Measurements from ENCODE around the gene TNFSF12.

Gene TNFSF12

DNA sequence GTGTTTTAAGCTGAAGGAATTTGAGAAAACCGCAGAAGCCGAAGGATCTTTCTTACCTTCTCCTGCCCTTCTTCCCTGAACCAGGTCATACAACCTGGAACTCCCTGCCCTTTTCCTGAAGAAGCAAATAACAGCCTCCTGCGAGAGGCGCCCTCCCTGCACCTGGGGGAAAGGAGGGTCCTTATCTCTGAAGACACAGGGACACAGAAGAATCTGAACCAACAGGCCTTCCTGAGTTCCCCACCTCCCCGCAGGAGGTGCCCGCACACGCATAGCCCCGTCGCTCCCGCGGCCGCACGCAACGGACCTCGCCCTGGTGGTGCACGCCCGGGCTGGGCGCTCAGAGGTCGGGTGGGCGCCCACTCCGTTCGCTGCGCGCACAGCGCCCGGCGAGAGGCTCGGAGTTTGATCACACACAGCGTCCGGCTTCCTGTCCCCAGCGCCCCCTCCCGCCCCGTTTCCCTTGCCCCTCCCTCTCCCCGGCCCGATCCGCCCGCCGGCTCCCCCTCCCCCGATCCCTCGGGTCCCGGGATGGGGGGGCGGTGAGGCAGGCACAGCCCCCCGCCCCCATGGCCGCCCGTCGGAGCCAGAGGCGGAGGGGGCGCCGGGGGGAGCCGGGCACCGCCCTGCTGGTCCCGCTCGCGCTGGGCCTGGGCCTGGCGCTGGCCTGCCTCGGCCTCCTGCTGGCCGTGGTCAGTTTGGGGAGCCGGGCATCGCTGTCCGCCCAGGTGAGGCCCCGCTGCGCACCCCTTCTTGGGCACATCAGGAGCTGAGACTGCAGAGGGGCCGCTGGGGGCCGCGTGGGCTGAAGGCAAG lies at the start of gene TNFSF12:
TNFSF12 (plus strand) TSS at position 474 of the 816 bp plus-strand sequence; CDS start at position 570, 96 bp downstream.
- no peak for DNase-seq (ENCODE audit: low spot score)

DNA sequence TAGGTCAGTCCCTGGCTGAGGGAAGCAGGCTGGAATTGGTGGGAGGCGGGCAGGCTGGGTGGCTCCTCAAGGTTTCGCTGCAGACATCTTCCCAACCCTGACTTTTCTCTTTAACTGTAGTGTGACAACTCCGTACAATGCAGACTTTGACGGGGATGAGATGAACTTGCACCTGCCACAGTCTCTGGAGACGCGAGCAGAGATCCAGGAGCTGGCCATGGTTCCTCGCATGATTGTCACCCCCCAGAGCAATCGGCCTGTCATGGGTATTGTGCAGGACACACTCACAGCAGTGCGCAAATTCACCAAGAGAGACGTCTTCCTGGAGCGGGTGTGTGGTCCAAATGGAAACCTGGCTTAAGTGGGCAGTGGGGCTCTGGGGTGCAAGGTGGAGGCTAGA lies 49.7 kb upstream of the TNFSF12 start:
- DNase-seq (ENCODE audit: low spot score), result no peak

DNA sequence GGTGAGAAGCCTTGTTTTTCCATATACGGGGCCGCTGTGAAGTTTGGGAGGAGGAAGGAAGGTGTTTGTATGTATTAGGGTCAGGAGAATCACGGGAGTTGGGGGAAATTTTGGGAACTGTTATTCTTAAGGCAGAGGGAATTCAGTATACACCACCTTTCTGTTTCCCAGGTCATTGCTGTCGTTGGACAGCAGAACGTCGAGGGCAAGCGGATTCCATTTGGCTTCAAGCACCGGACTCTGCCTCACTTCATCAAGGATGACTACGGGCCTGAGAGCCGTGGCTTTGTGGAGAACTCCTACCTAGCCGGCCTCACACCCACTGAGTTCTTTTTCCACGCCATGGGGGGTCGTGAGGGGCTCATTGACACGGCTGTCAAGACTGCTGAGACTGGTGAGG lies 47.1 kb upstream of the TNFSF12 start:
- no peak for DNase-seq (ENCODE audit: low spot score)

- no peak for DNase-seq (ENCODE audit: low spot score)
These were observed 46.5 kb upstream of the TNFSF12 start for GRCh38 chr17:7502171-7502847.

- no peak for DNase-seq (ENCODE audit: low spot score)
These were observed 45.9 kb upstream of the TNFSF12 start for GRCh38 chr17:7502987-7503386.

GRCh38 chr17:7503521-7503920 lies 45.3 kb upstream of the TNFSF12 start:
- no peak for DNase-seq (ENCODE audit: low spot score)

DNA sequence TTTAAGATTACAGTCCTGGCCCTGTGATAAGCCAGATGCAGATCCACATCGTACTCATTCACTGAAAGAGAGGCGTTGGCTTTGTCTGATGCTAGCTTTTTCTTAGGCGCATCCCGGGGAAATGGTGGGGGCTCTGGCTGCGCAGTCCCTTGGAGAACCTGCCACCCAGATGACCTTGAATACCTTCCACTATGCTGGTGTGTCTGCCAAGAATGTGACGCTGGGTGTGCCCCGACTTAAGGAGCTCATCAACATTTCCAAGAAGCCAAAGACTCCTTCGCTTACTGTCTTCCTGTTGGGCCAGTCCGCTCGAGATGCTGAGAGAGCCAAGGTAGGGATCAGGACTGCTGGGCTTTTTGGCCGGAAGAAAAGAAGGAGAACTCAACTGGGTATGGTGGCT lies 40.7 kb upstream of the TNFSF12 start:
- no peak for DNase-seq (ENCODE audit: low spot score)

DNA sequence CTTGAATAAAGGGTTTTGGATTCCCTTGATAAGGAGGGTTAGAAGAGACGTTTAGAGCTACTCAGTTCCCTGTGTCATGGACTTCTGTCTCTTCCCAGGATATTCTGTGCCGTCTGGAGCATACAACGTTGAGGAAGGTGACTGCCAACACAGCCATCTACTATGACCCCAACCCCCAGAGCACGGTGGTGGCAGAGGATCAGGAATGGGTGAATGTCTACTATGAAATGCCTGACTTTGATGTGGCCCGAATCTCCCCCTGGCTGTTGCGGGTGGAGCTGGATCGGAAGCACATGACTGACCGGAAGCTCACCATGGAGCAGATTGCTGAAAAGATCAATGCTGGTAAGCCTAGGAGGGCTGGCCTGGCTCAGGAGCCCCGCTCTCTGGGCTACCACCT lies 40.0 kb upstream of the TNFSF12 start:
- DNase-seq (ENCODE audit: low spot score), result no peak

DNA sequence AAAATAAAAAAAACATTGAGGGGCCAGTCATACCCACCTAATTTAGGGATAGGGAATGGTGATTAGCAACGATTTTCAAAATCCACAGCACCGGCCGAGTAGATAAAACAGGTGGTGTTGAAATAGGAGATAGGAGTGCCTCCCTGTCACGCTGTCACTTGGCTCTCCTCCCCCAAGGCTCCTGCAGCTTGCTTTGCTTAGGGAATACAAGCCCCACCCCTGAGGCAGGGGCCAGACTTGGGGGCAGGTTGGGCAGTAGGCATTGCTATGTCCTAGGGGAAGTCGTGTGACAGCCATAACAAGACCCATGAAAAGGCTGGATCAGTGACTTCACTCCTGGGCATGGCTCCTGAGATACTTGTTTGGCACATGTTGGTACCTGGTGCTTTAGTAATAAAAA lies 38.9 kb upstream of the TNFSF12 start:
- no peak for DNase-seq (ENCODE audit: low spot score)

DNA sequence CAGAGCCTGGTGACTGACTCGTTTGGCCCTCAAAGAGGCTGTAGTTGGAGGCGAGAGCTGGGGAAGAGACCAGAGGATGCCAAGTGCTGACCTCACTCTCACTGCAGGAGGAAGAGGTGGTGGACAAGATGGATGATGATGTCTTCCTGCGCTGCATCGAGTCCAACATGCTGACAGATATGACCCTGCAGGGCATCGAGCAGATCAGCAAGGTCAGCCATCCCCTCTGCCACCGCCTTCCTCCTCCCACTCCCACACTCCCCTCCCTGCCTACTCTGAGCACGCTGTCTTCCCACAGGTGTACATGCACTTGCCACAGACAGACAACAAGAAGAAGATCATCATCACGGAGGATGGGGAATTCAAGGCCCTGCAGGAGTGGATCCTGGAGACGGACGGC lies 37.8 kb upstream of the TNFSF12 start:
- no peak for DNase-seq (ENCODE audit: low spot score)

DNA sequence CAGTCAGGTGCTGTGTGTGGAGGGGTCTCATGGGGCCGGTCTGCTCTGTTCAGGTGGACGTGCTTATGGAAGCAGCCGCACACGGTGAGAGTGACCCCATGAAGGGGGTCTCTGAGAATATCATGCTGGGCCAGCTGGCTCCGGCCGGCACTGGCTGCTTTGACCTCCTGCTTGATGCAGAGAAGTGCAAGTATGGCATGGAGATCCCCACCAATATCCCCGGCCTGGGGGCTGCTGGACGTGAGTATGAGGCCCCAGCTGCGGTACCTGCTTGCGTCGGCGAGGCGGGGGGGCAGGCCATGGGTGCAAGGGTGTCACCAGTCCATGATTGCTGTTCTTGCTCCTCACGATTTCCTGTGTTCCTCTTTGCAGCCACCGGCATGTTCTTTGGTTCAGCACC lies 36.8 kb upstream of the TNFSF12 start:
- no peak for DNase-seq (ENCODE audit: low spot score)

GRCh38 chr17:7512824-7513540 lies 35.9 kb upstream of the TNFSF12 start:
- DNase-seq (ENCODE audit: low spot score), result no peak

DNA sequence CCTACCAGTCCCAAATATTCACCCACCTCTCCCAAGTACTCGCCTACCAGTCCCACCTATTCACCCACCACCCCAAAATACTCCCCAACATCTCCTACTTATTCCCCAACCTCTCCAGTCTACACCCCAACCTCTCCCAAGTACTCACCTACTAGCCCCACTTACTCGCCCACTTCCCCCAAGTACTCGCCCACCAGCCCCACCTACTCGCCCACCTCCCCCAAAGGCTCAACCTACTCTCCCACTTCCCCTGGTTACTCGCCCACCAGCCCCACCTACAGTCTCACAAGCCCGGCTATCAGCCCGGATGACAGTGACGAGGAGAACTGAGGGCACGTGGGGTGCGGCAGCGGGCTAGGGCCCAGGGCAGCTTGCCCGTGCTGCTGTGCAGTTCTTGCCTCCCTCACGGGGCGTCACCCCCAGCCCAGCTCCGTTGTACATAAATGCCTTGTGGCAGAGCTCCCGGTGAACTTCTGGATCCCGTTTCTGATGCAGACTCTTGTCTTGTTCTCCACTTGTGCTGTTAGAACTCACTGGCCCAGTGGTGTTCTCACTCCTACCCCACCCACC lies 34.9 kb upstream of the TNFSF12 start:
- no peak for DNase-seq (ENCODE audit: low spot score)

DNA sequence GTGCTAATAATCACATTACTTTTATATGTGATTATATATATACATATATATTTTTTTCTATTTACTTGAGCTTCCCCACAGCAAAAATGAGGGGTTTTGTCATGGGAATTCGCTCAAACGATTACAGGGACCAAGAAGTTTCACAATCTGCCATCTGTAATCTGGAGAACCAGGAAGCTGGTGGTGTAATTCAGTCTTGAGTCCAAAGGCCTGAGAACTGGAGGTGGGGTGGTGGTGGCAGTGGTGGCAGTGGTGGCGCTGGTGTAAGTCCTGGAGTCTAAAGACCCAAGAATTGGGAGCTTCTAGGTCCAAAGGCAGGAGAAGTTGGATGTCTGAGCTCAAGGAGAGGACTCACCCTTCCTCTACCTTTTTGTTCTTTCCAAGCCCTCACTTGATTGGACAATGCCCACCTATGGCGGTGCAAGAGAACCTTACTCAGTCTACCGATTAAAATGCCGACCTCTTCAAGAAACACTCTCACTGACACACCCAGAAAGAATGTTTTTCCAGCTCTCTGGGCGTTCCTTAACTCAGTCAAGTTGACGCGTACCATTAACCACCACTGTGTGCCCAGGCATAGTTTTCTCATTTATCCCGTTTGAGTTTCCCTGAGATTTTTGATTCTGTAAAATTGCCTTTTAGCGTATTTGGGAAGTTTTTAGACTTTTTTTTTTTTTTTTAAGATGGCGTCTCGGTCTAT lies 32.8 kb upstream of the TNFSF12 start:
- no peak for DNase-seq (ENCODE audit: low spot score)

- no peak for DNase-seq (ENCODE audit: low spot score)
These were observed 25.8 kb upstream of the TNFSF12 start for GRCh38 chr17:7523033-7523432.

DNA sequence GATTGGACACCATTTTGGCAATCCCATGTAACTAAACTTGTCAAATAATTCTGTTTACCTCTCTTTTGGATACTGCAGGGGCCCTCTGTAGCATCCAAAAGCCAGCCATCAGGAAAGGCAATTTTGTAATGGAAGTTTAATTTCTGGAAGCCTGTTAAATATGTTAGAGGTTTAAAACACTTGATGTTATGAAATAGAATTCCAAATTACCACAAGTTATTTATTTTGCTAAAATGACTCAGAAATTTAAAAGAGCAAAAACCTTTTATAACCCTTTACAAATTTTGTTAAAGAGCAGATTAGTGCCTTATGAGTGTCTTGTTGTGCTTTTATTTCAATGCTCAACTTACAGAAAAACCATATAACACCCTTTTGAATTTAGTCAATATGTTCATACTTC lies 20.0 kb upstream of the TNFSF12 start:
- DNase-seq (ENCODE audit: low spot score), result no peak

DNA sequence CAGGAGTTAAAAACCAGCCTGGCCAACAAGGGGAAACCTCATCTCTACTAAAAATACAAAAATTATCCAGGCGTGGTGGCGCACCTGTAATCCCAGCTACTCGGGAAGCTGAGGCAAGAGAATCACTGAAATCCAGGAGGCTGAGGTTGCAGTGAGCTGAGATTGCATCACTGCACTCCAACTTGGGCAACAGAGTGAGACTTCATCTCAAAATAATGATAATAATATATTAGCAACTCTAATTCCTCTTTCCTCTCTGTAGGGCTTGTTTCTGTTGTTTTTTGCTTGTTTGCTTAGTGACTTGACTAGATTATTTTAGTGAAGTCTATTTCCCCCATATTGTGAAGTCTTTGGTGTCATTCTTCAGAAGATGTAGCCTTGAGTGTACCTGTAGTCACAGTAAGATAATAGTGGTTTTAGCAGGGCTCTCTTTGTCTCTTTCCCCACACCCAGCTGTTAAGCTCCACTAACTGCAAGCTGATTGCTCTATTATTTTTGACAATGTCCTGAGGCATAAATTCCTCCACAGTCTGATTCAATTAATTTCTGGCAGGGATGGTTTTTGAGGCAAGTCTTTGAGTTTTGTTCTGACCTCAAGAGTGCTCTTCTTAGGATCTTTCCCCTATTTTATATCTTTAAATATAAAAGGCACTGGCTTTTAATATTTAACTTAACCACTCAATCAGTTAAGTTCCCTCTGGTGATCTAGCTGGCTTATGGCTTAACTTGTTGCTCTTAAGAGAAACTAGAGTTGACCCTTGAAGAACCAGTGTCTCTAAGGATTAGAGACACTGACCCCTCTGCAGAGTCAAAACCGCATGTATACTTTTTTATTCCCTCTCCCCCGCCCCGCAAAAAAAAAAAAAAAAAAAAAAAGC lies 18.6 kb upstream of the TNFSF12 start:
- no peak for DNase-seq (ENCODE audit: low spot score)

DNA sequence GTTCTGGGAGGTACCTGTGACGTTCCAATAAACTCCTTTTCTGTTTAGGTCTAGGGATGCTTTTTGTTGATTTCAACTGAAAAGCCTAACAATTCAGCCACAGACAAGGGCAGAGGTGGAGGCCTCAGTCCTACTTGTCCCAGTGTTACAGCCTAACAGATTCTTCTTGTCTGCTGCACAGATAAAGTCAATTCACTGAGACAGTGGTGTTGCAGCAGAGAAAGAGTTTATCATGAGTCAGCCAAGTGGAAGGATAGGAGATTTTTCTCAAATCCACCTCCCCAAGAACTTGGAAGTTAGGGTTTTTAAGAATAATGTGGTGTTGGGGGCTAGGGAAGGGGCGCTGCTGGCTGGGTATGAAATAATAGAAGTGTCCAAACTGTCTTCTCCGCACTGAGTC lies 10.8 kb upstream of the TNFSF12 start:
- no peak for DNase-seq (ENCODE audit: low spot score)

GRCh38 chr17:7538891-7539545 lies 9.8 kb upstream of the TNFSF12 start:
- DNase-seq (ENCODE audit: low spot score), result no peak

GRCh38 chr17:7541074-7541621 lies 7.7 kb upstream of the TNFSF12 start:
- no peak for DNase-seq (ENCODE audit: low spot score)

Data from HuH-7 (cell line).